K562 (cell line): ENCODE results near the gene TBCCD1. TPM values are rescaled to one million over a fixed set of nuclear protein-coding genes. Genes with fewer than 3 reads are reported as not detected.

Experiments
- EP400 ChIP-seq: fragments of 450-650 bp; IDR thresholded peaks from 2 replicates; pipeline ENCODE4 v1.6.1; 2017; ENCODE audit warnings: antibody characterized with exemption, mild to moderate bottlenecking, moderate library complexity
- FOXJ2 ChIP-seq: fragments of 200-800 bp; sonication (Bioruptor generic); IDR thresholded peaks from 2 replicates; pipeline ENCODE4 v1.6.1; 2016; ENCODE audit warnings: missing genetic modification characterization, missing compliant biosample characterization
- KHSRP ChIP-seq: fragments of 450-650 bp; IDR thresholded peaks from 2 replicates; pipeline ENCODE4 v1.6.1; 2017
- L3MBTL2 ChIP-seq: fragments of 450-650 bp; IDR thresholded peaks from 2 replicates; pipeline ENCODE4 v1.6.1; 2016; ENCODE audit warnings: mild to moderate bottlenecking, moderate library complexity
- LEF1 ChIP-seq: fragments of 450-650 bp; IDR thresholded peaks from 2 replicates; pipeline ENCODE4 v1.6.1; 2016; ENCODE audit warnings: mild to moderate bottlenecking
- RAD51 ChIP-seq: fragments of 450-650 bp; IDR thresholded peaks from 2 replicates; pipeline ENCODE4 v1.7.1; 2016; ENCODE audit warnings: low read depth, mild to moderate bottlenecking, borderline replicate concordance
- TBL1XR1 ChIP-seq, 2 experiments: IDR thresholded peaks; 2 replicates each; pipeline ENCODE4 v1.6.1; 2012; ENCODE audit warnings: improper control_type of control experiment in 2 of 2, low read length in 2 of 2, mild to moderate bottlenecking in 1 of 2
- ZNF24 ChIP-seq: fragments of 450-650 bp; IDR thresholded peaks from 2 replicates; pipeline ENCODE4 v1.6.1; 2016
- ZSCAN29 ChIP-seq: fragments of 450-650 bp; IDR thresholded peaks from 2 replicates; pipeline ENCODE4 v1.6.1; 2017
- polyA plus RNA-seq, 8 experiments: library from polyadenylated mRNA; depleted of rRNA in 4 of 8; stranded (reverse) in 5 of 8; unstranded in 3 of 8; fragments of >200 nt; fragmentation: Nextera tagmentation in 2 of 8; fragmentation: Illumina TruSeq in 1 of 8; extraction: Ambion mirVana in 2 of 8; extraction: Trizol in 1 of 8; gene quantifications; 2 replicates each; pipeline versions ENCODE4 v1.2.1 to v1.2.3, GENCODE V29; 2011 to 2014; ENCODE audit warnings: inconsistent platforms in 1 of 8, missing spikeins in 1 of 8
- total RNA-seq, 7 experiments: library from RNA; depleted of rRNA in 6 of 7; stranded (reverse); fragments of >200 nt in 6 of 7; fragmentation: Illumina TruSeq in 2 of 7; extraction: Trizol in 2 of 7; gene quantifications; 2 replicates each; pipeline versions ENCODE4 v1.2.1 to v1.2.3, GENCODE V29; 2011 to 2021; ENCODE audit warnings: low replicate concordance in 1 of 7
- TF ChIP-seq, protein P1 (sequence below), 2 experiments: fragments of 450-650 bp in 1 of 2; sonication (generic) in 1 of 2; formaldehyde crosslinking in 1 of 2; IDR thresholded peaks; 2 replicates each; pipeline versions ENCODE4 v1.7.1 to v1.9.0; 2016 to 2022; ENCODE audit warnings: inconsistent platforms in 1 of 2, mild to moderate bottlenecking in 1 of 2, missing genetic modification reagents in 1 of 2
- TF ChIP-seq, protein P2 (sequence below): fragments of 450-650 bp; IDR thresholded peaks from 2 replicates; pipeline ENCODE4 v1.6.1; 2014; ENCODE audit warnings: low read depth, mild to moderate bottlenecking, moderate library complexity, borderline replicate concordance
- TF ChIP-seq, protein P3 (sequence below): fragments of 250-450 bp; sonication (Bioruptor Pico); IDR thresholded peaks from 2 replicates; pipeline ENCODE4 v1.8.0; 2022; ENCODE audit warnings: inconsistent platforms
- TF ChIP-seq, protein P4 (sequence below): fragments of 250-450 bp; sonication (Bioruptor Pico); IDR thresholded peaks from 2 replicates; pipeline ENCODE4 v1.5.0; 2020; ENCODE audit warnings: mild to moderate bottlenecking

TBCCD1 gene
- total and polyA plus RNA-seq, 9 of the 15 experiments (the other 6 are each of a cell fraction or from before 2014, with no cell fraction given) = 17.7 to 31.1 (median 21.2) TPM

DNA sequence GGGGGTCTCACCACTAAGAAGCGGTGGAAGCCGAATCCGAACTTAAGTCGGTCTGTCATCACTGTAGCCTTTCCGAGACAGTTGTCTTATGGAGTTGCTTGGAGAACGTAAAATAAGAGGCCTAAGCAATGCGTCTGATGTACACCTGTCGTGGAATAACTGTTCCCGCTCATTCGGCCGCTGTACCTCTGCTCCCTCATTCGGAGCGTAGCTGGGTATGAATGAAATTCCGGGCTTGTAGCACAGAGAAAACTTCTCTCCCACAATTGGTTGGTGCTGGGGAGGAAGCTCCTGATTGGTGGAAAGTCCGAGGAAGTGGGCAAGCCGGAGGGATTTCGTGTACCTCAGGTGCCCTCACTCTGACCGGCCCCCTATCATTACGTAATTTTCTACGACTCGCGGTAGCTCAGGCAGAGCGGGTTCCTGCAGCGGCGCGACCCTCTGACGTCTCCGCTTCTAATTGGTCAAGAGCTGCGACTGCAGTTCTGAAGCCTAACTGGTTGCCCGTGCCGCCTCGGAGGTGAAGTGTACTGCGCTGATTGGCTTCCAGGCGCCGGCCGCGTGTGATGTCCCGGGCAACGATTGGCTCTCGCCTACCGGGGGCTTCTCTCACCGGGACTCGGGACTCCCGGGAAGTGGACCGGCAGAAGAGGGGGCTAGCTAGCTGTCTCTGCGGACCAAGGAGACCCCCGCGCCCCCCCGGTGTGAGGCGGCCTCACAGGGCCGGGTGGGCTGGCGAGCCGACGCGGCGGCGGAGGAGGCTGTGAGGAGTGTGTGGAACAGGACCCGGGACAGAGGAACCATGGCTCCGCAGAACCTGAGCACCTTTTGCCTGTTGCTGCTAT, 3.2 kb upstream of the TBCCD1 start, which contains the start of gene DNAJB11 (continued):
- TF ChIP-seq, protein P1, sequence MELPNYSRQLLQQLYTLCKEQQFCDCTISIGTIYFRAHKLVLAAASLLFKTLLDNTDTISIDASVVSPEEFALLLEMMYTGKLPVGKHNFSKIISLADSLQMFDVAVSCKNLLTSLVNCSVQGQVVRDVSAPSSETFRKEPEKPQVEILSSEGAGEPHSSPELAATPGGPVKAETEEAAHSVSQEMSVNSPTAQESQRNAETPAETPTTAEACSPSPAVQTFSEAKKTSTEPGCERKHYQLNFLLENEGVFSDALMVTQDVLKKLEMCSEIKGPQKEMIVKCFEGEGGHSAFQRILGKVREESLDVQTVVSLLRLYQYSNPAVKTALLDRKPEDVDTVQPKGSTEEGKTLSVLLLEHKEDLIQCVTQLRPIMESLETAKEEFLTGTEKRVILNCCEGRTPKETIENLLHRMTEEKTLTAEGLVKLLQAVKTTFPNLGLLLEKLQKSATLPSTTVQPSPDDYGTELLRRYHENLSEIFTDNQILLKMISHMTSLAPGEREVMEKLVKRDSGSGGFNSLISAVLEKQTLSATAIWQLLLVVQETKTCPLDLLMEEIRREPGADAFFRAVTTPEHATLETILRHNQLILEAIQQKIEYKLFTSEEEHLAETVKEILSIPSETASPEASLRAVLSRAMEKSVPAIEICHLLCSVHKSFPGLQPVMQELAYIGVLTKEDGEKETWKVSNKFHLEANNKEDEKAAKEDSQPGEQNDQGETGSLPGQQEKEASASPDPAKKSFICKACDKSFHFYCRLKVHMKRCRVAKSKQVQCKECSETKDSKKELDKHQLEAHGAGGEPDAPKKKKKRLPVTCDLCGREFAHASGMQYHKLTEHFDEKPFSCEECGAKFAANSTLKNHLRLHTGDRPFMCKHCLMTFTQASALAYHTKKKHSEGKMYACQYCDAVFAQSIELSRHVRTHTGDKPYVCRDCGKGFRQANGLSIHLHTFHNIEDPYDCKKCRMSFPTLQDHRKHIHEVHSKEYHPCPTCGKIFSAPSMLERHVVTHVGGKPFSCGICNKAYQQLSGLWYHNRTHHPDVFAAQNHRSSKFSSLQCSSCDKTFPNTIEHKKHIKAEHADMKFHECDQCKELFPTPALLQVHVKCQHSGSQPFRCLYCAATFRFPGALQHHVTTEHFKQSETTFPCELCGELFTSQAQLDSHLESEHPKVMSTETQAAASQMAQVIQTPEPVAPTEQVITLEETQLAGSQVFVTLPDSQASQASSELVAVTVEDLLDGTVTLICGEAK (IDR thresholded peaks at IDR 0.05) = peak; percentile 79
- TF ChIP-seq, protein P1 (CRISPR knock-in tag; IDR thresholded peaks at IDR 0.05) = no peak
- peak; percentile 83 for TF ChIP-seq KHSRP
- TF ChIP-seq, protein P2, sequence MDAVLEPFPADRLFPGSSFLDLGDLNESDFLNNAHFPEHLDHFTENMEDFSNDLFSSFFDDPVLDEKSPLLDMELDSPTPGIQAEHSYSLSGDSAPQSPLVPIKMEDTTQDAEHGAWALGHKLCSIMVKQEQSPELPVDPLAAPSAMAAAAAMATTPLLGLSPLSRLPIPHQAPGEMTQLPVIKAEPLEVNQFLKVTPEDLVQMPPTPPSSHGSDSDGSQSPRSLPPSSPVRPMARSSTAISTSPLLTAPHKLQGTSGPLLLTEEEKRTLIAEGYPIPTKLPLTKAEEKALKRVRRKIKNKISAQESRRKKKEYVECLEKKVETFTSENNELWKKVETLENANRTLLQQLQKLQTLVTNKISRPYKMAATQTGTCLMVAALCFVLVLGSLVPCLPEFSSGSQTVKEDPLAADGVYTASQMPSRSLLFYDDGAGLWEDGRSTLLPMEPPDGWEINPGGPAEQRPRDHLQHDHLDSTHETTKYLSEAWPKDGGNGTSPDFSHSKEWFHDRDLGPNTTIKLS = peak; percentile 68
- 0 out of 2 replicates have a peak, but pooled peaks have one; percentile 30 for TF ChIP-seq LEF1
- peak in 1 of 2 experiments; percentile 85; a peak in 1 of 4 replicates for TF ChIP-seq TBL1XR1 (IDR thresholded peaks at IDR 0.05; ENCODE audit: low read length in 2 of 2)
- TF ChIP-seq RAD51 = no peak
- peak; percentile 88 for TF ChIP-seq EP400
- 0 out of 2 replicates have a peak, but pooled peaks have one; percentile 71 for TF ChIP-seq FOXJ2
- TF ChIP-seq L3MBTL2 = peak; percentile 57; the same call in 1 of the 2 replicates
- TF ChIP-seq, protein P3, sequence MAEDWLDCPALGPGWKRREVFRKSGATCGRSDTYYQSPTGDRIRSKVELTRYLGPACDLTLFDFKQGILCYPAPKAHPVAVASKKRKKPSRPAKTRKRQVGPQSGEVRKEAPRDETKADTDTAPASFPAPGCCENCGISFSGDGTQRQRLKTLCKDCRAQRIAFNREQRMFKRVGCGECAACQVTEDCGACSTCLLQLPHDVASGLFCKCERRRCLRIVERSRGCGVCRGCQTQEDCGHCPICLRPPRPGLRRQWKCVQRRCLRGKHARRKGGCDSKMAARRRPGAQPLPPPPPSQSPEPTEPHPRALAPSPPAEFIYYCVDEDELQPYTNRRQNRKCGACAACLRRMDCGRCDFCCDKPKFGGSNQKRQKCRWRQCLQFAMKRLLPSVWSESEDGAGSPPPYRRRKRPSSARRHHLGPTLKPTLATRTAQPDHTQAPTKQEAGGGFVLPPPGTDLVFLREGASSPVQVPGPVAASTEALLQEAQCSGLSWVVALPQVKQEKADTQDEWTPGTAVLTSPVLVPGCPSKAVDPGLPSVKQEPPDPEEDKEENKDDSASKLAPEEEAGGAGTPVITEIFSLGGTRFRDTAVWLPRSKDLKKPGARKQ (CRISPR knock-in tag) = no peak
- no peak for TF ChIP-seq ZNF24
- TF ChIP-seq, protein P4, sequence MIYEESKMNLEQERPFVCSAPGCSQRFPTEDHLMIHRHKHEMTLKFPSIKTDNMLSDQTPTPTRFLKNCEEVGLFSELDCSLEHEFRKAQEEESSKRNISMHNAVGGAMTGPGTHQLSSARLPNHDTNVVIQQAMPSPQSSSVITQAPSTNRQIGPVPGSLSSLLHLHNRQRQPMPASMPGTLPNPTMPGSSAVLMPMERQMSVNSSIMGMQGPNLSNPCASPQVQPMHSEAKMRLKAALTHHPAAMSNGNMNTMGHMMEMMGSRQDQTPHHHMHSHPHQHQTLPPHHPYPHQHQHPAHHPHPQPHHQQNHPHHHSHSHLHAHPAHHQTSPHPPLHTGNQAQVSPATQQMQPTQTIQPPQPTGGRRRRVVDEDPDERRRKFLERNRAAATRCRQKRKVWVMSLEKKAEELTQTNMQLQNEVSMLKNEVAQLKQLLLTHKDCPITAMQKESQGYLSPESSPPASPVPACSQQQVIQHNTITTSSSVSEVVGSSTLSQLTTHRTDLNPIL (CRISPR knock-in tag) = no peak
- no peak for TF ChIP-seq ZSCAN29
